Subcutaneous preadipocyte (primary cell): ENCODE data around the gene KCNJ13. TPM values are rescaled to one million over a fixed set of nuclear protein-coding genes. Genes with fewer than 3 reads are reported as not detected.

Source experiments
- small RNA-seq: library from RNA; depleted of rRNA; stranded (forward); fragments of <200 nt; gene quantifications from one replicate; pipeline ENCODE3, GENCODE V24; 2012
- total RNA-seq: library from RNA; depleted of rRNA; stranded (reverse); fragments of >200 nt; gene quantifications from 2 replicates; pipeline ENCODE4 v1.2.3, GENCODE V29; 2012

The KCNJ13 gene
- total RNA-seq, result not detected in 2 replicates

DNA sequence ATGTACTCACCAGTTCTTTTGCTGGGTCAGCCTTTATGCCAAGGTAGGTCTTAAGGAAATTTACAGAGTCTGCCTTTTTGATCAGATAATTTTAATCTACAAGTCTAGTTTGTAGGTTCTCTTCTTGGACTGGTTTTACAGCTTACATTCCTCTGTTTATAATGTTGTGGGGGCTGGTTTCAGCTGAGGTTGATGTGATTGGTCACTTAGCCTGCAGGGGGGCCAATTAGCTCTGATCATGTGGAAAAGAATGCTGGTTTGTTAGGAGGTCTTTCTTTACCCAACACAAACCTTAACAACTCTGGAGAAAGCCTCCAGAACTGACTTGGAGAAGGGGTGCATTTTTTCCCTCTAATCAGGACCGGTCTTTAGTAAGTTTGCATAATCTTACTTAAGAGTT lies at the start of gene KCNJ13:
KCNJ13 (minus strand) TSS at position 131 of the 400 bp plus-strand sequence. CDS start 5,203 bp downstream, outside the sequence.

Small RNA genes within 50 kb of the gene (small RNA-seq; reads per million reads assigned to genes)
- not detected for gene RNU6-107P

Other genes with a start within 250 kb of the KCNJ13 start
- not detected in 2 replicates for gene CHRNG, start 236.9 kb downstream of the KCNJ13 start, total RNA-seq
- 5.9 and 7.0 TPM in 2 replicates for gene TIGD1, start 226.0 kb downstream of the KCNJ13 start, total RNA-seq
- gene EIF4E2, start 225.9 kb downstream of the KCNJ13 start, total RNA-seq, result 73.1 and 91.3 TPM in 2 replicates
- gene EFHD1, start 143.0 kb downstream of the KCNJ13 start, total RNA-seq, result not detected in 2 replicates
- 45.6 and 59.8 TPM in 2 replicates for gene GIGYF2, start 79.2 kb downstream of the KCNJ13 start, total RNA-seq
- gene SNORC, start 93.7 kb upstream of the KCNJ13 start, total RNA-seq, result 0.73 and 0.98 TPM in 2 replicates
- 5.9 and 6.2 TPM in 2 replicates for gene NGEF, start 236.7 kb upstream of the KCNJ13 start, total RNA-seq